Activated CD4-positive, alpha-beta T cell treated with anti-CD3 and anti-CD28 coated beads for 36 hours (primary cell): Measurements from ENCODE around the gene MSANTD4. TPM values are rescaled to one million over a fixed set of nuclear protein-coding genes. Genes with fewer than 3 reads are reported as not detected.

Experiments used
- ATAC-seq: fragments of 200-7000 bp; cut with Tn5 transposase; one replicate; pipeline ENCODE4 v1.10.0; 2021; ENCODE audit warnings: mild to moderate bottlenecking, moderate library complexity
- CTCF ChIA-PET: fragments of 350-600 bp; sonication (Branson Sonifier 250); formaldehyde crosslinking; loops from one replicate; lab custom pipeline; 2021; ENCODE audit warnings: antibody characterized with exemption; lab: Charles Lee
- POLR2A ChIA-PET: fragments of 350-600 bp; sonication (Branson Sonifier 250); formaldehyde crosslinking; loops from one replicate; lab custom pipeline; 2021; ENCODE audit warnings: antibody characterized with exemption, inconsistent platforms; lab: Charles Lee
- DNase-seq: peaks from one replicate; pipeline ENCODE4 v3.0.0-alpha.2; 2020
- H3K27ac Mint-ChIP-seq: one replicate; pipeline ENCODE4 v1.8.0; 2021; ENCODE audit warnings: mixed read lengths
- H3K27me3 Mint-ChIP-seq: one replicate; pipeline ENCODE4 v1.8.0; 2021; ENCODE audit warnings: mixed read lengths
- H3K36me3 Mint-ChIP-seq: one replicate; pipeline ENCODE4 v1.8.0; 2021; ENCODE audit warnings: low read depth, mixed read lengths
- H3K4me1 Mint-ChIP-seq: one replicate; pipeline ENCODE4 v1.8.0; 2021; ENCODE audit warnings: mixed read lengths
- H3K4me3 Mint-ChIP-seq: one replicate; pipeline ENCODE4 v1.8.0; 2021; ENCODE audit warnings: mild to moderate bottlenecking, moderate library complexity, mixed read lengths
- H3K9me3 Mint-ChIP-seq: one replicate; pipeline ENCODE4 v1.8.0; 2021; ENCODE audit warnings: low read depth, mixed read lengths
- intact Hi-C, 2 experiments: fragments of 100-400 bp; cut with DNase I in 1 of 2; cut with micrococcal nuclease in 1 of 2; formaldehyde crosslinking; loops; one replicate each; pipeline versions ENCODE4 v1.14.2 to v1.15.1; 2022 to 2024; cut with DNase I, micrococcal nuclease
- total RNA-seq, 2 experiments: library from RNA; stranded (reverse); gene quantifications; one replicate each; pipeline ENCODE4 v1.2.3, GENCODE V29; 2021

MSANTD4 gene
- total RNA-seq, 2 experiments from 2014 or later: 12.4 to 13.1 TPM

GRCh38 chr11:105968021-105968697, 53.9 kb downstream of the MSANTD4 start:
- no peaks in the 10 kb centered on the region for H3K4me1 Mint-ChIP-seq
- H3K4me3 Mint-ChIP-seq: no peak overlapping the region
- CTCF ChIA-PET: interaction anchor here (0.6 kb wide), 1 partner anchor 70 kb away, joined by 3 read pairs; no protein-coding TSS in a partner anchor
- H3K36me3 Mint-ChIP-seq: no peaks in the 10 kb centered on the region
- no peak overlapping the region for H3K27ac Mint-ChIP-seq
- no peak for ATAC-seq
- DNase-seq: no peak
- H3K9me3 Mint-ChIP-seq: no peaks in the 10 kb centered on the region
- no peaks in the 10 kb centered on the region for H3K27me3 Mint-ChIP-seq
- POLR2A ChIA-PET: no interaction called here
- intact Hi-C loops: no loop called here

GRCh38 chr11:105960252-105961245, 61.5 kb downstream of the MSANTD4 start:
- intact Hi-C loops: no loop called here
- H3K27me3 Mint-ChIP-seq: no peaks in the 10 kb centered on the region
- H3K9me3 Mint-ChIP-seq: peaks cover 14% of the 10 kb centered on the region
- ChIA-PET CTCF (no interaction called here), POLR2A (no interaction called here)
- ATAC-seq (no peak), DNase-seq (no peak)
- no peak overlapping the region for H3K27ac Mint-ChIP-seq
- no peaks in the 10 kb centered on the region for H3K36me3 Mint-ChIP-seq
- no peak overlapping the region for H3K4me3 Mint-ChIP-seq
- no peaks in the 10 kb centered on the region for H3K4me1 Mint-ChIP-seq

Other genes with a start within 250 kb of the MSANTD4 start
- gene KBTBD3, start 55.1 kb upstream of the MSANTD4 start, total RNA-seq: 1 to 10 TPM; 8.9 to 9.1 TPM
- 10 to 100 TPM; 28.7 to 51.0 TPM for gene AASDHPPT, start 55.4 kb upstream of the MSANTD4 start, total RNA-seq